B cell (primary cell): Measurements from ENCODE around the gene DMRT1. TPM values are rescaled to one million over a fixed set of nuclear protein-coding genes. Genes with fewer than 3 reads are reported as not detected.

Source experiments
- ATAC-seq: fragments of 200-7000 bp; cut with Tn5 transposase; one replicate; pipeline ENCODE4 v1.10.0; 2021; ENCODE audit warnings: low read depth, mild to moderate bottlenecking, moderate number of reproducible peaks, moderate library complexity
- CTCF ChIA-PET: fragments of 350-600 bp; sonication (Branson Sonifier 250); formaldehyde crosslinking; loops from one replicate; lab custom pipeline; 2021; ENCODE audit warnings: antibody characterized with exemption, inconsistent platforms; lab: Charles Lee
- POLR2A ChIA-PET: fragments of 350-600 bp; sonication (Branson Sonifier 250); formaldehyde crosslinking; loops from one replicate; lab custom pipeline; 2021; ENCODE audit warnings: antibody characterized with exemption; lab: Charles Lee
- DNase-seq: peaks from one replicate; pipeline ENCODE4 v3.0.0; 2013
- H2AFZ ChIP-seq: 2 replicates; pipeline ENCODE4 v1.6.1; 2012; ENCODE audit warnings: mild to moderate bottlenecking, low read depth, low read length; ENCODE audit not compliant: insufficient read depth, poor library complexity, severe bottlenecking
- H3K27ac ChIP-seq, 2 donors: 1 replicate in 1 of 2; 2 replicates in 1 of 2; pipeline ENCODE4 v1.5.1; 2012 to 2013; ENCODE audit warnings: low read length in 2 of 2, mild to moderate bottlenecking in 2 of 2, moderate library complexity in 1 of 2
- H3K27me3 ChIP-seq, 4 experiments: fragments of 200-600 bp in 1 of 4; sonication (generic) in 1 of 4; replicated peaks in 1 of 4; 1 replicate in 2 of 4; 2 replicates in 2 of 4; pipeline versions ENCODE4 v1.6.1 to v1.7.0; 2013 to 2016; ENCODE audit warnings: low read length in 3 of 4, mild to moderate bottlenecking in 2 of 4, mixed read lengths in 1 of 4, moderate library complexity in 1 of 4; ENCODE audit not compliant: insufficient read depth in 4 of 4, control insufficient read depth in 3 of 4; ENCODE audit errors: control extremely low read depth in 1 of 4
- H3K36me3 ChIP-seq, 2 experiments: replicated peaks in 1 of 2; 1 replicate in 1 of 2; 2 replicates in 1 of 2; pipeline versions ENCODE4 v1.6.1 to v1.7.1; 2013; ENCODE audit warnings: low read length in 1 of 2; ENCODE audit not compliant: insufficient read depth in 2 of 2, control insufficient read depth in 1 of 2; ENCODE audit errors: control extremely low read depth in 1 of 2, extremely low read depth in 1 of 2
- H3K4me1 ChIP-seq, 2 donors: fragments of 200-600 bp in 1 of 2; sonication (generic) in 1 of 2; 1 replicate in 1 of 2; 2 replicates in 1 of 2; pipeline versions ENCODE4 v1.5.1 to v1.6.1; 2013 to 2017; ENCODE audit warnings: low read length in 2 of 2; ENCODE audit not compliant: control insufficient read depth in 2 of 2, insufficient read depth in 2 of 2
- H3K4me2 ChIP-seq: replicated peaks from 2 replicates; pipeline ENCODE3; 2012; ENCODE audit warnings: mild to moderate bottlenecking, low read depth, low read length; ENCODE audit not compliant: poor library complexity, severe bottlenecking
- H3K4me3 ChIP-seq, 5 experiments: fragments of 200-600 bp in 1 of 5; sonication (generic) in 1 of 5; 1 replicate in 3 of 5; 2 replicates in 2 of 5; pipeline versions ENCODE4 v1.5.1 to v1.7.0; 2011 to 2016; ENCODE audit warnings: low read length in 4 of 5, mild to moderate bottlenecking in 4 of 5, low read depth in 2 of 5, control low read depth in 1 of 5, moderate library complexity in 1 of 5; ENCODE audit not compliant: insufficient read depth in 1 of 5; ENCODE audit errors: control extremely low read depth in 1 of 5, extremely low read depth in 1 of 5
- H3K79me2 ChIP-seq: fragments of 200-600 bp; sonication (generic); one replicate; pipeline ENCODE4 v1.6.0; 2016; ENCODE audit warnings: low read length; ENCODE audit not compliant: control insufficient read depth, insufficient read depth
- H3K9ac ChIP-seq: fragments of 200-600 bp; sonication (generic); 2 replicates; pipeline ENCODE4 v1.6.1; 2017; ENCODE audit warnings: mild to moderate bottlenecking, low read length, moderate library complexity
- H3K9me3 ChIP-seq, 3 donors: one replicate each; pipeline versions ENCODE4 v1.6.1 to v1.7.1; 2013; ENCODE audit warnings: low read length in 2 of 3; ENCODE audit not compliant: control insufficient read depth in 2 of 3, insufficient read depth in 1 of 3; ENCODE audit errors: control extremely low read depth in 1 of 3
- H4K20me1 ChIP-seq: 2 replicates; pipeline ENCODE4 v1.6.0; 2012; ENCODE audit warnings: mild to moderate bottlenecking, low read length; ENCODE audit not compliant: insufficient read depth, control insufficient read depth, poor library complexity, severe bottlenecking
- H3K27ac Mint-ChIP-seq: one replicate; pipeline ENCODE4 v1.8.0; 2021; ENCODE audit warnings: mixed read lengths
- H3K27me3 Mint-ChIP-seq: one replicate; pipeline ENCODE4 v1.8.0; 2021; ENCODE audit warnings: mixed read lengths
- H3K4me1 Mint-ChIP-seq: one replicate; pipeline ENCODE4 v1.8.0; 2021; ENCODE audit warnings: mixed read lengths
- H3K4me3 Mint-ChIP-seq: one replicate; pipeline ENCODE4 v1.8.0; 2021; ENCODE audit warnings: mixed read lengths
- H3K9me3 Mint-ChIP-seq: one replicate; pipeline ENCODE4 v1.8.0; 2022; ENCODE audit warnings: mixed read lengths; ENCODE audit not compliant: insufficient read depth
- EZH2 ChIP-seq: IDR thresholded peaks from 2 replicates; pipeline ENCODE4 v1.6.1; 2012; ENCODE audit warnings: borderline replicate concordance, low read depth, mild to moderate bottlenecking, moderate library complexity, low read length; ENCODE audit not compliant: insufficient read depth, poor library complexity, severe bottlenecking
- WGBS: methylation state at CpG from one replicate; pipeline ENCODE4 v1.1.5; 2013; ENCODE audit warnings: missing lambda C conversion rate; ENCODE audit not compliant: insufficient coverage; 5-methylcytosine and 5-hydroxymethylcytosine counted together
- intact Hi-C: fragments of 100-400 bp; cut with micrococcal nuclease; formaldehyde crosslinking; loops from one replicate; pipeline ENCODE4 v1.10.0; 2022
- polyA plus RNA-seq: library from polyadenylated mRNA; depleted of rRNA; stranded (reverse); fragments of >200 nt; gene quantifications from 2 replicates; pipeline ENCODE4 v1.2.3, GENCODE V29; 2012
- total RNA-seq, 2 donors: library from RNA; stranded (reverse); fragments of 120-200 nt in 1 of 2; gene quantifications; 1 replicate in 1 of 2; 2 replicates in 1 of 2; pipeline versions ENCODE4 v1.2.3 to v1.2.4, GENCODE V29; 2013 to 2022
- TF ChIP-seq, protein P1 (sequence below): fragments of 200-600 bp; IDR thresholded peaks from one replicate; pipeline ENCODE4 v1.8.0; 2022; ENCODE audit warnings: antibody characterized with exemption, mild to moderate bottlenecking

The DMRT1 gene
- total and polyA plus RNA-seq, 2 donors (not counting 1 experiment from before 2014, with no cell fraction given) = not detected

DNA sequence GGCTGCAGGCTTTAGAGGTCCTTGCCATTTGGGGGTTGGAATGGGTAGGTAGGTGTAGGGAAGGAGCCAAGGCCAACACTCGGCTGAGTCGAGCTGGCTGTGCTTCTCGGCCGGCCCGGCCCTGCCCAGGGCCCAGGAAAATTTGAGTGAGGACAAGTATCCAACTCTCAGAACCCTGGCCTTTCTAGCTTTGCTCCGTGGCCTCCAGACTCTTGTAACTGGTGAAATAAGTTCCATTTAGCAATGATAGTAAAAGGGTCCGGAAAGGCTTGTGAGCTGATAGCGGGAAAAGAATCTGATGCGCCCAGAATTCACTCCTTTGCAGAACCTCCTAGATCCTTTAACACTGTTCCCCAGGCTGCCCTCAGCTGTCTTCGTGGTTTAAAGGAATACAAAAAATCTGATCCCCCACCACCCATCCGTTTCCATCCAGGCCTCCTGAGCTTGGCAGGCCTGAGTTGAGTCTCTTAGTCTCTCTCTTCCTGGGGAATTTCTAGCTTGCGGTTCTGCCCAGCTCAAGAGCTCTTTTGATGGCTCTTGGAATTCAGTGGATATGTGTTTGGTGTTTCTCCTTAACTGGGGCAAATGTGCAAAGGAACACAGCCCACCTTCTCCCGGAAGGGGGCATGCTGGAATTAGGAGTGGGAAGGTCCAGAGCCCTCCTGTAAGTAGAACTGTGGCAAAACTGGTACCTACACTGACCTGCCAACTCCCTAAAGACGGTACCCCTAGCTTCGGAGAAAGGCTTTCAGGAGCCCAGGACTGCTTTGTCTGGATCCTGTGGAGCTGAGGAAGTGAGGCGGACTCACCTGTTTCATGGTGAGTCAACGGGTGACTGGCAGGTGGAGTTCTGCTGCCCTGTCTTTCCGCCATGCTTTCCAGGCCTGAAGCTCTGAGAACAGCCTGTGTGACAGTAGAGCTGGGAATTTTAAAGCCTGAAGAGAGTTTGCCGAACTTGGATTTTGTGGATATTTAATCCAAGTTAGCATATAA, 136.6 kb downstream of the DMRT1 start:
- Histone ChIP-seq H3K27me3 (peaks cover 0 to 73% (median 58%) of the 10 kb centered on the region in 4 experiments), H3K27ac (no peak overlapping the region), H3K4me1 (peaks cover 3 to 23% of the 10 kb centered on the region in 2 donors), H3K79me2 (no peaks in the 10 kb centered on the region), H3K4me2 (no peak overlapping the region), H3K9ac (no peak overlapping the region), H2AFZ (no peak overlapping the region), H4K20me1 (no peaks in the 10 kb centered on the region), H3K4me3 (no peak overlapping the region), H3K36me3 (no peaks in the 10 kb centered on the region), H3K9me3 (peaks cover 0 to 29% (median 8%) of the 10 kb centered on the region in 3 donors)
- TF ChIP-seq EZH2 = no peak
- TF ChIP-seq, protein P1, sequence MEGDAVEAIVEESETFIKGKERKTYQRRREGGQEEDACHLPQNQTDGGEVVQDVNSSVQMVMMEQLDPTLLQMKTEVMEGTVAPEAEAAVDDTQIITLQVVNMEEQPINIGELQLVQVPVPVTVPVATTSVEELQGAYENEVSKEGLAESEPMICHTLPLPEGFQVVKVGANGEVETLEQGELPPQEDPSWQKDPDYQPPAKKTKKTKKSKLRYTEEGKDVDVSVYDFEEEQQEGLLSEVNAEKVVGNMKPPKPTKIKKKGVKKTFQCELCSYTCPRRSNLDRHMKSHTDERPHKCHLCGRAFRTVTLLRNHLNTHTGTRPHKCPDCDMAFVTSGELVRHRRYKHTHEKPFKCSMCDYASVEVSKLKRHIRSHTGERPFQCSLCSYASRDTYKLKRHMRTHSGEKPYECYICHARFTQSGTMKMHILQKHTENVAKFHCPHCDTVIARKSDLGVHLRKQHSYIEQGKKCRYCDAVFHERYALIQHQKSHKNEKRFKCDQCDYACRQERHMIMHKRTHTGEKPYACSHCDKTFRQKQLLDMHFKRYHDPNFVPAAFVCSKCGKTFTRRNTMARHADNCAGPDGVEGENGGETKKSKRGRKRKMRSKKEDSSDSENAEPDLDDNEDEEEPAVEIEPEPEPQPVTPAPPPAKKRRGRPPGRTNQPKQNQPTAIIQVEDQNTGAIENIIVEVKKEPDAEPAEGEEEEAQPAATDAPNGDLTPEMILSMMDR = no peak
- no peak overlapping the region for H3K4me3 Mint-ChIP-seq
- ChIA-PET CTCF (interaction anchor here (0.9 kb wide), 1 partner anchor 13 kb away, joined by 3 read pairs; no protein-coding TSS in a partner anchor), POLR2A (no interaction called here)
- no peaks in the 10 kb centered on the region for H3K9me3 Mint-ChIP-seq
- H3K27ac Mint-ChIP-seq = no peak overlapping the region
- intact Hi-C loops = no loop called here
- DNase-seq = no peak
- WGBS = 17% methylated on average over 15 of the region's 19 CpGs
- peaks cover 9% of the 10 kb centered on the region for H3K4me1 Mint-ChIP-seq
- peaks cover 77% of the 10 kb centered on the region for H3K27me3 Mint-ChIP-seq
- no peak for ATAC-seq

DNA sequence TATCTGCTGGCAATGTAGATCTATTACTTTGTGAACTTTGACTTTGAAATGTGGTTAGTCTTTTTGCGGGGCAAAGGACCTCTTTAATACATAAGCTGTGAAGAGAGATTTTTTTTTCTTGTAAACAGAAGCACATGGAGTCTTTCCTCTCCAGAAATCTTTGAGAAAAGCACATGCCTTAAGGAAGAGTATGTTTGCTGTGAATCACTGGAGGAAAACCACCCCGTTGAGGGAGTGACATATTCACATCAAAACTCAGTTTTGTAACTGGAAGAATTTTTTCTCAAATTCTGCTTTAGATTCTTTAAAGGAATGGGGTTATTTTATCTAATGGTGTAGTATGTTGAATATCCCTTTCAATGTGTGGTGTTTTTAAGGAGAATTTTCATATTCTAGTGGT, 138.5 kb downstream of the DMRT1 start:
- DNase-seq (no peak), ATAC-seq (no peak)
- peaks cover 69% of the 10 kb centered on the region for H3K27me3 Mint-ChIP-seq
- no peak overlapping the region for H3K4me3 Mint-ChIP-seq
- TF ChIP-seq EZH2 = no peak
- TF ChIP-seq, protein P1 = no peak
- ChIA-PET POLR2A (no interaction called here), CTCF (interaction anchor here (1.7 kb wide), 1 partner anchor 11 kb away, joined by 3 read pairs; no protein-coding TSS in a partner anchor)
- no peaks in the 10 kb centered on the region for H3K4me1 Mint-ChIP-seq
- no CpG with 5 or more reads among the region's 2 CpGs for WGBS
- Histone ChIP-seq H3K9ac (no peak overlapping the region), H3K27ac (no peak overlapping the region), H4K20me1 (no peaks in the 10 kb centered on the region), H2AFZ (no peak overlapping the region), H3K4me2 (no peak overlapping the region), H3K36me3 (no peaks in the 10 kb centered on the region), H3K9me3 (peaks cover 0 to 18% (median 2%) of the 10 kb centered on the region in 3 donors), H3K79me2 (no peaks in the 10 kb centered on the region), H3K27me3 (peaks cover 0 to 57% (median 43%) of the 10 kb centered on the region in 4 experiments), H3K4me3 (no peak overlapping the region), H3K4me1 (peaks cover 3 to 11% of the 10 kb centered on the region in 2 donors)
- H3K9me3 Mint-ChIP-seq = no peaks in the 10 kb centered on the region
- intact Hi-C loops = no loop called here
- no peak overlapping the region for H3K27ac Mint-ChIP-seq
